WTC11 (cell line): Measurements from ENCODE around the gene ZBP1.

ENCODE experiments used
- CDX4 ChIP-seq: fragments of 250-450 bp; sonication (Bioruptor Pico); IDR thresholded peaks from 2 replicates; pipeline ENCODE4 v1.9.0; 2021; ENCODE audit warnings: moderate library complexity, mild to moderate bottlenecking, inconsistent platforms, borderline replicate concordance
- E2F4 ChIP-seq: sonication (generic); formaldehyde crosslinking; IDR thresholded peaks from 2 replicates; pipeline ENCODE4 v1.8.1; 2022; ENCODE audit warnings: low read depth, mild to moderate bottlenecking, moderate library complexity, missing genetic modification reagents, borderline replicate concordance
- FOXJ3 ChIP-seq: sonication (generic); formaldehyde crosslinking; IDR thresholded peaks from 2 replicates; pipeline ENCODE4 v1.9.0; 2021; ENCODE audit warnings: missing genetic modification reagents, mild to moderate bottlenecking, borderline replicate concordance
- SP1 ChIP-seq: sonication (generic); formaldehyde crosslinking; conservative IDR thresholded peaks from 2 replicates; pipeline ENCODE4 v1.8.1; 2022; ENCODE audit warnings: missing genetic modification reagents
- ZNF138 ChIP-seq: sonication (generic); formaldehyde crosslinking; conservative IDR thresholded peaks from 2 replicates; pipeline ENCODE4 v1.8.1; 2022; ENCODE audit warnings: mild to moderate bottlenecking, moderate library complexity, missing genetic modification reagents
- TF ChIP-seq, protein P1 (sequence below): fragments of 200-600 bp; IDR thresholded peaks from 2 replicates; pipeline ENCODE4 v1.8.0; 2022; ENCODE audit warnings: antibody characterized with exemption

DNA sequence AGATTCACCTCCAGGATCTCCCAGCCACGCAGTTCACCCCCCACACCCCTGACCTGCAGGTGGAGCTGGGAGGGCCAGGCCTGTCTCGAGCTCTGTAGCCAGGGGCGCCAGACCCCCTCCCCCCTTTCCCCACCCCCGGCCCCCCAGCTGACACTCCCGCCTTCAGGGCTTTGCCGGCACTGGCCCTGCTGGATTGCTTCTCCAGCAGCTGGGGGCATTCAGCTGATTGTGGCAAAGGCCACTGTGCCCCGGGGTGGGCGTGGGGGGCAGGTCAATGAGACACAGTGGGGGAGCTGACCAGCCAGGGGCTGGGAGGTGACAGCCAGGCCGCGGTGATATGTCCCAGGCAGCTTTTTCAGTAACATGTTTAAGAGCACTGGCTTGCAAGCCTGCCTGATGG, 22.2 kb downstream of the ZBP1 start:
- TF ChIP-seq E2F4 (no peak), ZNF138 (CRISPR knock-in tag) (no peak), FOXJ3 (CRISPR knock-in tag) (no peak), CDX4 (CRISPR knock-in tag) (no peak), SP1 (CRISPR knock-in tag) (no peak)
- TF ChIP-seq, protein P1, sequence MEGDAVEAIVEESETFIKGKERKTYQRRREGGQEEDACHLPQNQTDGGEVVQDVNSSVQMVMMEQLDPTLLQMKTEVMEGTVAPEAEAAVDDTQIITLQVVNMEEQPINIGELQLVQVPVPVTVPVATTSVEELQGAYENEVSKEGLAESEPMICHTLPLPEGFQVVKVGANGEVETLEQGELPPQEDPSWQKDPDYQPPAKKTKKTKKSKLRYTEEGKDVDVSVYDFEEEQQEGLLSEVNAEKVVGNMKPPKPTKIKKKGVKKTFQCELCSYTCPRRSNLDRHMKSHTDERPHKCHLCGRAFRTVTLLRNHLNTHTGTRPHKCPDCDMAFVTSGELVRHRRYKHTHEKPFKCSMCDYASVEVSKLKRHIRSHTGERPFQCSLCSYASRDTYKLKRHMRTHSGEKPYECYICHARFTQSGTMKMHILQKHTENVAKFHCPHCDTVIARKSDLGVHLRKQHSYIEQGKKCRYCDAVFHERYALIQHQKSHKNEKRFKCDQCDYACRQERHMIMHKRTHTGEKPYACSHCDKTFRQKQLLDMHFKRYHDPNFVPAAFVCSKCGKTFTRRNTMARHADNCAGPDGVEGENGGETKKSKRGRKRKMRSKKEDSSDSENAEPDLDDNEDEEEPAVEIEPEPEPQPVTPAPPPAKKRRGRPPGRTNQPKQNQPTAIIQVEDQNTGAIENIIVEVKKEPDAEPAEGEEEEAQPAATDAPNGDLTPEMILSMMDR = no peak
